ENCODE data around the gene DYSF. TPM values are rescaled to one million over a fixed set of nuclear protein-coding genes. Genes with fewer than 3 reads are reported as not detected.

DYSF gene
- total and polyA plus RNA-seq, 3 donors from 2014 or later: 6.8 to 10.9 (median 8.9) TPM

DNA sequence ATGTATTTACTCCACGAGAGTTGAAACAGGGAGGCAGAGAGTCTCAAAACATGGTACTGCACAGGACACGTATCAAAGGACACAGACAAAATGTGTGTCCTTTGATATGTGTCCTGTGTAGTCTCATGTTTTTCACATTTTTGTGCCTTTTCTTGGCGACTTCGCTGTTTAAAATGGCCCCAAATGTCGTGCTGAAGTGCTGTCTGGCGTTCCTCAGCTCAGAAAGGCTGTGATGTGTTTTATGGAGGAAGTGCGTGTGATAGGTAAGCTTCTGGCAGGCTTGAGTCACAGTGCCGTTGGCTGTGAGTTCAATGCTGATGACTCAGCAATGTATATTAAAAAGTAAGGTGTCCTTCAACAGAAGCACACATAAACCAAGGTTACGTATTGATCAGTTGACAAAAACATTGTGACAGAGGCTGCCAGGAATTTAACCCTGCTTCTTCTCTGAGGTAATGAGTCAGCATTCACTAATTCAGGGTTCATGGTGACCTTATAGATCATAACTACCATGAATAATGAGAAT lies 78.2 kb downstream of the DYSF start:
- Histone ChIP-seq H3K4me3 (no peak overlapping the region), H3K27ac (no peak overlapping the region), H3K9me3 (no peaks in the 10 kb centered on the region), H3K4me1 (no peaks in the 10 kb centered on the region), H3K27me3 (no peaks in the 10 kb centered on the region), H3K36me3 (ENCODE audit: low read depth, missing control alignments) (no peaks in the 10 kb centered on the region)
- intact Hi-C loops (cut with DNase I; ENCODE audit: low total_unique reads): no loop called here
- 84 to 92% methylated on average over 9 of the region's 9 CpGs for WGBS, 2 donors
- TF ChIP-seq, protein P1, sequence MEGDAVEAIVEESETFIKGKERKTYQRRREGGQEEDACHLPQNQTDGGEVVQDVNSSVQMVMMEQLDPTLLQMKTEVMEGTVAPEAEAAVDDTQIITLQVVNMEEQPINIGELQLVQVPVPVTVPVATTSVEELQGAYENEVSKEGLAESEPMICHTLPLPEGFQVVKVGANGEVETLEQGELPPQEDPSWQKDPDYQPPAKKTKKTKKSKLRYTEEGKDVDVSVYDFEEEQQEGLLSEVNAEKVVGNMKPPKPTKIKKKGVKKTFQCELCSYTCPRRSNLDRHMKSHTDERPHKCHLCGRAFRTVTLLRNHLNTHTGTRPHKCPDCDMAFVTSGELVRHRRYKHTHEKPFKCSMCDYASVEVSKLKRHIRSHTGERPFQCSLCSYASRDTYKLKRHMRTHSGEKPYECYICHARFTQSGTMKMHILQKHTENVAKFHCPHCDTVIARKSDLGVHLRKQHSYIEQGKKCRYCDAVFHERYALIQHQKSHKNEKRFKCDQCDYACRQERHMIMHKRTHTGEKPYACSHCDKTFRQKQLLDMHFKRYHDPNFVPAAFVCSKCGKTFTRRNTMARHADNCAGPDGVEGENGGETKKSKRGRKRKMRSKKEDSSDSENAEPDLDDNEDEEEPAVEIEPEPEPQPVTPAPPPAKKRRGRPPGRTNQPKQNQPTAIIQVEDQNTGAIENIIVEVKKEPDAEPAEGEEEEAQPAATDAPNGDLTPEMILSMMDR (IDR thresholded peaks at IDR 0.05): no peak
- TF ChIP-seq POLR2A (IDR thresholded peaks at IDR 0.05): no peak
- no peak for DNase-seq

DNA sequence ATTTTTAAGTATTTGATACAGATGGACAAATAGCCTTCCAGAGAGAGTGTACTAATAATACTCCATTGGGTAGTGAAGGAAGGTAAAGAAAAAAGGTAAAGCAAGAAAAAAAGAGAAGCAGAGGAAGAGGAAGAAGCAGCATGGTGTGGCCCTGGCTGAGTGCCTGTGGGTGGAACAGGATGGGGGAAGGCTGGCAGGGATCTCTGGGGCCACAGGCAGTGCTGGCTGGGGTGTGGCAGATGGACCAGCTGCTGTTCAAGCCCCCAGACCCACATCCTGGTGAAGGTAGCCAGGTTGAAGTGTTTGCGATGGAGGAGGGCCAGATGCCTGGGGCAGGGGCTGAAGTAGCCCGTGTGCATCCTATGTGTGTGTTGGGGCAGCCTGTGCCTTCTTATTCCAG lies 79.0 kb downstream of the DYSF start:
- no peak overlapping the region for H3K4me3 ChIP-seq
- intact Hi-C loops (cut with DNase I; ENCODE audit: low total_unique reads): no loop called here
- H3K36me3 ChIP-seq (ENCODE audit: low read depth, missing control alignments): no peaks in the 10 kb centered on the region
- no peaks in the 10 kb centered on the region for H3K4me1 ChIP-seq
- TF ChIP-seq, protein P1 (IDR thresholded peaks at IDR 0.05): no peak
- H3K27me3 ChIP-seq: no peaks in the 10 kb centered on the region
- DNase-seq: no peak
- no peak overlapping the region for H3K27ac ChIP-seq
- no peaks in the 10 kb centered on the region for H3K9me3 ChIP-seq
- 90 to 95% methylated on average over 2 of the region's 2 CpGs for WGBS, 2 donors

DNA sequence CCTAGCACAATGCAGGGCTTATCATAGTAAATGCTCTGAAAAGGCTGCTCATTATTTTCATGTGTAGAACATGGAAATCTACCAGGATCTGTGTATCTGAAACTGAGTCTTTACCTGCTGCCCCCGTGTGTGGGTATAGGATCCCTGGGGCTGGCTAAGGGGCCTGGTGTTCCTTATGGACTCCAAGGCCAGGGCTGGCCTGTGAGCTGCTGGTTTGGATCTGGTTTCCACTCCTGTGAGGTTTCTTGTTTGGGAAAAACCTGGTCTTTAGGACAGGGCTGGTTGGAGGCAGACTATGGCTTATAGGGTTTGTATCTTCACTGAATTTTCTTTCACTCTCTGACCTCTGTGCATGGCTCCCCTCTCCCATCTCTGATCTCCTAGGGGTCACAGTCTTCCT lies 80.8 kb downstream of the DYSF start:
- WGBS, 2 donors: 86 to 94% methylated on average over 1 of the region's 1 CpG
- DNase-seq: no peak
- no peaks in the 10 kb centered on the region for H3K27me3 ChIP-seq
- H3K27ac ChIP-seq: no peak overlapping the region
- H3K9me3 ChIP-seq: no peaks in the 10 kb centered on the region
- H3K4me1 ChIP-seq: no peaks in the 10 kb centered on the region
- no peak for TF ChIP-seq POLR2A (IDR thresholded peaks at IDR 0.05)
- TF ChIP-seq, protein P1 (IDR thresholded peaks at IDR 0.05): no peak
- no peak overlapping the region for H3K4me3 ChIP-seq
- intact Hi-C loops (cut with DNase I; ENCODE audit: low total_unique reads): no loop called here
- no peaks in the 10 kb centered on the region for H3K36me3 ChIP-seq (ENCODE audit: low read depth, missing control alignments)

DNA sequence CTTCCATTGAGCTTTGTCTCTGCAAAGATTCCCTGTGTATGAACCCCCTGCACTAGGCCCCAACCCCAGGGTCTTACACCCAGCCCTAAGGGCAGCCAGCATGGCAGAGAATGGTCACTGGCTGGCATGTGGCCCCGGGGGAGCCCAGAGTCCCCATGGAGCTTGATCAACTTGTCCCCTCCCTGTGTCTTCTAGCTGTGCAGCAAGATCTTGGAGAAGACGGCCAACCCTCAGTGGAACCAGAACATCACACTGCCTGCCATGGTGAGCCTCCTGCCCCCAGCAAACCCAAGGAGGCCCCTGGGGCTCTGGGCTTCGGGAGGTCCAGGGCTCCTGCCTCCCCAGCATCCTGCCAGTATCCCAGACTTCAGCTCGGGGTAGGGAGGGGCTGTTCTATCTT lies 81.5 kb downstream of the DYSF start:
- Histone ChIP-seq H3K27ac (no peak overlapping the region), H3K4me3 (no peak overlapping the region), H3K4me1 (no peaks in the 10 kb centered on the region), H3K27me3 (no peaks in the 10 kb centered on the region), H3K9me3 (no peaks in the 10 kb centered on the region), H3K36me3 (ENCODE audit: low read depth, missing control alignments) (no peaks in the 10 kb centered on the region)
- intact Hi-C loops (cut with DNase I; ENCODE audit: low total_unique reads): no loop called here
- TF ChIP-seq POLR2A (IDR thresholded peaks at IDR 0.05): no peak
- TF ChIP-seq, protein P1 (IDR thresholded peaks at IDR 0.05): no peak
- 99 to 100% methylated on average over 2 to 4 of the region's 4 CpGs for WGBS, 2 donors
- DNase-seq: no peak

DNA sequence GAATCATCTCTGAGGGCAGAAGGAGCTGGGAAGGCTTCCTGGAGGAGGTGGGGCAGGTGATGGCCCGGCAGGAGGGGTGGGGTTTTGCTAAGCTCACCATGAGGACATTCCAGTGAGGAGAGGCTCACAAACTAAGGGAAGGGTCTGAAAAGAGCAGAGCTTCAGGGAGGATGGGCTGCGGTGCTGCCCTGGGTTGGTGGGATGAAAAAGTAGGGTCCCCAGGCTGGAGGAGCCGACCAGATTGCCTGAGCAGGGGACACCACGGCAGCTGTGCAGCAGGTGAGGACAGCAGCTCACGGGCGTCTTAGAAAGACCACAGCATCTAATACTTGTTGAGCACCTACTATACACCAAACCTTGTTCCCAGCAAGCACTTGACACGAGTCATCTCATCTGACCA lies 82.2 kb downstream of the DYSF start:
- H3K27me3 ChIP-seq: no peaks in the 10 kb centered on the region
- intact Hi-C loops (cut with DNase I; ENCODE audit: low total_unique reads): no loop called here

More for the DNA sequence above, 82.2 kb downstream of the DYSF start:
- WGBS, 2 donors: 87 to 95% methylated on average over 7 of the region's 7 CpGs
- no peak for DNase-seq
- Histone ChIP-seq H3K27ac (no peak overlapping the region), H3K36me3 (ENCODE audit: low read depth, missing control alignments) (no peaks in the 10 kb centered on the region), H3K4me1 (no peaks in the 10 kb centered on the region), H3K4me3 (no peak overlapping the region), H3K9me3 (no peaks in the 10 kb centered on the region)
- TF ChIP-seq POLR2A (IDR thresholded peaks at IDR 0.05): no peak
- TF ChIP-seq, protein P1 (IDR thresholded peaks at IDR 0.05): no peak
